RWPE1 (cell line): ENCODE data around the gene ACOT11.

Experiments
- CTCF ChIA-PET: fragments of 350-600 bp; sonication (Branson Sonifier 250); formaldehyde crosslinking; extraction: SDS; loops from one replicate; lab custom pipeline; 2021; lab: Yijun Ruan, JAX
- POLR2A ChIA-PET: fragments of 400-600 bp; formaldehyde crosslinking; extraction: SDS; loops from one replicate; lab custom pipeline; 2020; ENCODE audit warnings: antibody characterized with exemption; ENCODE audit not compliant: low non-redundant PET; lab: Yijun Ruan, JAX
- DNase-seq: peaks from one replicate; pipeline ENCODE4 v3.0.0; 2012; ENCODE audit warnings: low spot score
- H3K27ac ChIP-seq: fragments of 450-650 bp; 2 replicates; pipeline ENCODE4 v1.5.1; 2017
- TF ChIP-seq, protein P1 (sequence below): fragments of 450-650 bp; conservative IDR thresholded peaks from 2 replicates; pipeline ENCODE4 v1.5.1; 2017; ENCODE audit warnings: low read depth, mild to moderate bottlenecking

Gene ACOT11

GRCh38 chr1:54547601-54548388 is at the start of gene ACOT11:
Gene ACOT11, plus strand, starts transcription at chr1:54548228. Its CDS starts 82 bp downstream, at chr1:54548310.
- POLR2A ChIA-PET, result no interaction called here
- DNase-seq, result no peak
- TF ChIP-seq, protein P1, sequence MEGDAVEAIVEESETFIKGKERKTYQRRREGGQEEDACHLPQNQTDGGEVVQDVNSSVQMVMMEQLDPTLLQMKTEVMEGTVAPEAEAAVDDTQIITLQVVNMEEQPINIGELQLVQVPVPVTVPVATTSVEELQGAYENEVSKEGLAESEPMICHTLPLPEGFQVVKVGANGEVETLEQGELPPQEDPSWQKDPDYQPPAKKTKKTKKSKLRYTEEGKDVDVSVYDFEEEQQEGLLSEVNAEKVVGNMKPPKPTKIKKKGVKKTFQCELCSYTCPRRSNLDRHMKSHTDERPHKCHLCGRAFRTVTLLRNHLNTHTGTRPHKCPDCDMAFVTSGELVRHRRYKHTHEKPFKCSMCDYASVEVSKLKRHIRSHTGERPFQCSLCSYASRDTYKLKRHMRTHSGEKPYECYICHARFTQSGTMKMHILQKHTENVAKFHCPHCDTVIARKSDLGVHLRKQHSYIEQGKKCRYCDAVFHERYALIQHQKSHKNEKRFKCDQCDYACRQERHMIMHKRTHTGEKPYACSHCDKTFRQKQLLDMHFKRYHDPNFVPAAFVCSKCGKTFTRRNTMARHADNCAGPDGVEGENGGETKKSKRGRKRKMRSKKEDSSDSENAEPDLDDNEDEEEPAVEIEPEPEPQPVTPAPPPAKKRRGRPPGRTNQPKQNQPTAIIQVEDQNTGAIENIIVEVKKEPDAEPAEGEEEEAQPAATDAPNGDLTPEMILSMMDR, result no peak; the same call in 1 of the 2 replicates
- CTCF ChIA-PET, result interaction anchor here (0.6 to 0.9 kb wide), 3 partner anchors 13 to 72 kb away, joined by 4 to 11 read pairs (median 8); no protein-coding TSS in a partner anchor
- peak within 1 kb of the TSS; percentile 38; the same call in 1 of the 2 replicates for H3K27ac ChIP-seq

GRCh38 chr1:54498383-54499096 is 49.5 kb upstream of the ACOT11 start:
- no peak for DNase-seq
- ChIA-PET CTCF (interaction anchor here (0.6 to 0.8 kb wide), 3 partner anchors 27 to 81 kb away, joined by 4 to 6 read pairs (median 5); no protein-coding TSS in a partner anchor), POLR2A (no interaction called here)
- TF ChIP-seq, protein P1, result no peak
- no peak overlapping the region for H3K27ac ChIP-seq

GRCh38 chr1:54499097-54499359 is 49.0 kb upstream of the ACOT11 start:
- ChIA-PET POLR2A (no interaction called here), CTCF (interaction anchor here (0.6 to 1.2 kb wide), 6 partner anchors 27 to 638 kb away, joined by 3 to 6 read pairs (median 4); no protein-coding TSS in a partner anchor)
- TF ChIP-seq, protein P1, result no peak
- peak; percentile 21 for DNase-seq
- no peak overlapping the region for H3K27ac ChIP-seq

GRCh38 chr1:54499360-54500106 is 48.5 kb upstream of the ACOT11 start:
- H3K27ac ChIP-seq, result no peak overlapping the region
- ChIA-PET POLR2A (no interaction called here), CTCF (interaction anchor here (0.6 to 1.2 kb wide), 11 partner anchors 11 to 639 kb away, joined by 3 to 7 read pairs (median 4); no protein-coding TSS in a partner anchor)
- peak; percentile 53 for DNase-seq
- TF ChIP-seq, protein P1, result peak; percentile 51

GRCh38 chr1:54500107-54500431 is 48.0 kb upstream of the ACOT11 start:
- POLR2A ChIA-PET, result no interaction called here
- no peak overlapping the region for H3K27ac ChIP-seq
- DNase-seq, result no peak
- TF ChIP-seq, protein P1, result no peak
- CTCF ChIA-PET, result interaction anchor here (0.6 to 1.2 kb wide), 6 partner anchors 10 to 310 kb away, joined by 3 to 7 read pairs (median 4); no protein-coding TSS in a partner anchor

GRCh38 chr1:54501849-54502248 is 46.2 kb upstream of the ACOT11 start:
- POLR2A ChIA-PET, result no interaction called here

More at GRCh38 chr1:54501849-54502248, 46.2 kb upstream of the ACOT11 start:
- no peak for DNase-seq
- TF ChIP-seq, protein P1, result no peak
- no peak overlapping the region for H3K27ac ChIP-seq
- CTCF ChIA-PET, result interaction anchor here (0.6 kb wide), 1 partner anchor 475 kb away, joined by 3 read pairs; no protein-coding TSS in a partner anchor
